Muscle of leg (tissue), 11 donors: ENCODE measurements around the gene DMAC2L. TPM values are rescaled to one million over a fixed set of nuclear protein-coding genes. Genes with fewer than 3 reads are reported as not detected.

ENCODE experiments used
- DNase-seq: peaks from one replicate; pipeline ENCODE4 v3.0.0; 2013
- H3K27ac ChIP-seq: one replicate; pipeline ENCODE4 v1.5.1; 2013; ENCODE audit warnings: mild to moderate bottlenecking, low read length, control low read depth
- H3K27me3 ChIP-seq: one replicate; pipeline ENCODE4 v1.6.1; 2013; ENCODE audit warnings: low read length; ENCODE audit not compliant: control insufficient read depth, insufficient read depth
- H3K36me3 ChIP-seq: one replicate; pipeline ENCODE4 v1.6.1; 2013; ENCODE audit warnings: low read length; ENCODE audit not compliant: control insufficient read depth, insufficient read depth
- H3K4me1 ChIP-seq: one replicate; pipeline ENCODE4 v1.6.1; 2013; ENCODE audit warnings: low read length; ENCODE audit not compliant: control insufficient read depth, insufficient read depth
- H3K4me3 ChIP-seq: one replicate; pipeline ENCODE4 v1.5.1; 2013; ENCODE audit warnings: low read length, control low read depth
- H3K9me3 ChIP-seq: replicated peaks from 2 replicates; pipeline ENCODE4 v1.6.1; 2013; ENCODE audit warnings: low read depth, low read length; ENCODE audit not compliant: control insufficient read depth
- WGBS: methylation state at CpG from one replicate; pipeline ENCODE4 v1.1.5; 2013; ENCODE audit warnings: missing lambda C conversion rate; ENCODE audit not compliant: insufficient coverage; 5-methylcytosine and 5-hydroxymethylcytosine counted together
- polyA plus RNA-seq, 8 donors: library from polyadenylated mRNA; unstranded; fragments of 120-200 nt; gene quantifications; one replicate each; pipeline versions ENCODE4 v1.2.1 to v1.2.3, GENCODE V29; 2013; ENCODE audit warnings: inconsistent platforms in 1 of 8, low replicate concordance in 1 of 8; ENCODE audit not compliant: insufficient read length in 8 of 8, insufficient read depth in 1 of 8
- total RNA-seq: library from RNA; stranded (reverse); fragments of 120-200 nt; gene quantifications from one replicate; pipeline ENCODE4 v1.2.4, GENCODE V29; 2013

The DMAC2L gene
- total and polyA plus RNA-seq, 9 donors: 6.7 to 19.1 (median 15.0) TPM

GRCh38 chr14:50340045-50340444 lies 27.9 kb downstream of the DMAC2L start:
- WGBS: no CpG with 5 or more reads among the region's 5 CpGs
- no peak overlapping the region for H3K27ac ChIP-seq
- no peak overlapping the region for H3K4me3 ChIP-seq
- no peaks in the 10 kb centered on the region for H3K9me3 ChIP-seq
- H3K4me1 ChIP-seq: peaks cover 20% of the 10 kb centered on the region
- peaks cover 2% of the 10 kb centered on the region for H3K36me3 ChIP-seq
- H3K27me3 ChIP-seq: no peaks in the 10 kb centered on the region
- DNase-seq: no peak

GRCh38 chr14:50340963-50341362 lies 28.8 kb downstream of the DMAC2L start:
- WGBS: 70% methylated on average over 5 of the region's 9 CpGs
- no peaks in the 10 kb centered on the region for H3K9me3 ChIP-seq

GRCh38 chr14:50342221-50343078 lies 30.3 kb downstream of the DMAC2L start:
- WGBS: 19% methylated on average over 3 of the region's 8 CpGs
- Histone ChIP-seq H3K9me3 (no peaks in the 10 kb centered on the region), H3K4me3 (no peak overlapping the region), H3K27me3 (no peaks in the 10 kb centered on the region), H3K4me1 (peaks cover 9% of the 10 kb centered on the region), H3K27ac (peak overlapping the region; percentile 36), H3K36me3 (peaks cover 2% of the 10 kb centered on the region)
- peak; percentile 72 for DNase-seq

More at GRCh38 chr14:50340963-50341362, 28.8 kb downstream of the DMAC2L start:
- Histone ChIP-seq H3K4me3 (no peak overlapping the region), H3K27ac (no peak overlapping the region), H3K27me3 (no peaks in the 10 kb centered on the region), H3K4me1 (peaks cover 12% of the 10 kb centered on the region), H3K36me3 (peaks cover 2% of the 10 kb centered on the region)
- DNase-seq: no peak

DNA sequence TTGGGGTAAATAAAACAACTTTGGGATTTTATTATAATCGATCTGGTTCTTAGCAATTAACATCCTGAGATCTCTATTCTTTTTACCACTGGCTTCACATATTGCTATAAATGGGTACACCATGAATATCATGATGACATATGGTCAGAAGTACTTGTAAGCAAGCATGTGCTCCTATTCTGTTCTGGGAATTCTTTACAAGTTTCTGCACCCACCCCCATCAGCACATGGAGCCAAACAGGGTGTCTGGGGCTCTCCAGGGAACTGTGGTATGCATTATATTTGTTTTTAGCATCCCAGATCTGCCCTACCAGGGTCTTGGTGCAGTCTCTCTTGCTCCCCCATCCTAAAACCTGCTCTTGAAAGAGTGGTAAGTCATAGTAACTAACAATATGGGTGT lies 31.3 kb downstream of the DMAC2L start:
- DNase-seq: peak; percentile 25
- Histone ChIP-seq H3K27me3 (no peaks in the 10 kb centered on the region), H3K9me3 (no peaks in the 10 kb centered on the region), H3K4me3 (no peak overlapping the region), H3K4me1 (peaks cover 12% of the 10 kb centered on the region), H3K27ac (no peak overlapping the region), H3K36me3 (peaks cover 2% of the 10 kb centered on the region)
- WGBS: no CpG with 5 or more reads among the region's 1 CpG

DNA sequence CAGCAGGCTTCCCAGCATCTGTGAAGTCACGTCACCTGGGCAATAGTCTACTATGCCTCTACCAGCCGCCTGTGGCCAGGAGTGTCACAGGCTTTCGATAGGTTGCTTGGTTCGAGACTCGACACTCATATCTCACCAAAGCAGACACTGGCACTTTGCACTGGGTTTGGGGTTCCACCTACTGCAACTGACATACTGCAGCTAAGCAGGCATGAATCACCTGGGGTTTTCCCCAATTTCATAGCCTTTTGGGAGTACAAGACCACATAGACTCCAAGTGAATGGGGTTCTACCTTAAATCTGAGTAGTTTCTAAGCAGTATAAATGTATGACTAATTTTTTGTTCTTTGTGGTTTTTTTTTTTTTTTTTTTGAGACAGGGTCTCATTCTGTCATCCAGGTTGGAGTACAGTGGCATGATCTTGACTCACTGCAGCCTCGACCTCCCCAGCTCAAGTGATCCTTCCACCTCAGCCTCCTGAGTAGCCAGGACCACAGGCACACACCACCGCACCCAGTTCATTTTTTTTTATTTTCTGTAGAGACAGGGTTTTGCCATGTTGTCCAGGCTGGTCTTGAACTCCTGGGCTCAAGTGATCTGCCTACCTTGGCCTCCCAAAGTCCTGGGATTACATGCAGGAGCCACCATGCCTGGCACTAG lies 32.1 kb downstream of the DMAC2L start:
- Histone ChIP-seq H3K9me3 (no peaks in the 10 kb centered on the region), H3K4me1 (peaks cover 12% of the 10 kb centered on the region), H3K36me3 (peaks cover 2% of the 10 kb centered on the region), H3K27ac (no peak overlapping the region), H3K27me3 (no peaks in the 10 kb centered on the region), H3K4me3 (no peak overlapping the region)
- WGBS: 82% methylated on average over 3 of the region's 7 CpGs
- DNase-seq: no peak

GRCh38 chr14:50344876-50345563 lies 32.9 kb downstream of the DMAC2L start:
- no CpG with 5 or more reads among the region's 4 CpGs for WGBS
- Histone ChIP-seq H3K27ac (no peak overlapping the region), H3K4me3 (no peak overlapping the region), H3K9me3 (no peaks in the 10 kb centered on the region), H3K27me3 (no peaks in the 10 kb centered on the region), H3K4me1 (peaks cover 12% of the 10 kb centered on the region), H3K36me3 (no peaks in the 10 kb centered on the region)
- DNase-seq: peak; percentile 34

GRCh38 chr14:50345846-50346422 lies 33.8 kb downstream of the DMAC2L start:
- H3K4me1 ChIP-seq: peaks cover 12% of the 10 kb centered on the region
- H3K27ac ChIP-seq: peak overlapping the region; percentile 22
- H3K9me3 ChIP-seq: no peaks in the 10 kb centered on the region
- H3K27me3 ChIP-seq: no peaks in the 10 kb centered on the region
- peak; percentile 21 for DNase-seq
- 14% methylated on average over 1 of the region's 6 CpGs for WGBS
- no peaks in the 10 kb centered on the region for H3K36me3 ChIP-seq
- no peak overlapping the region for H3K4me3 ChIP-seq

GRCh38 chr14:50347521-50347920 lies 35.4 kb downstream of the DMAC2L start:
- Histone ChIP-seq H3K4me3 (no peak overlapping the region), H3K27me3 (no peaks in the 10 kb centered on the region), H3K36me3 (no peaks in the 10 kb centered on the region), H3K27ac (no peak overlapping the region), H3K9me3 (no peaks in the 10 kb centered on the region), H3K4me1 (peaks cover 11% of the 10 kb centered on the region)
- DNase-seq: no peak
- no CpG with 5 or more reads among the region's 1 CpG for WGBS

DNA sequence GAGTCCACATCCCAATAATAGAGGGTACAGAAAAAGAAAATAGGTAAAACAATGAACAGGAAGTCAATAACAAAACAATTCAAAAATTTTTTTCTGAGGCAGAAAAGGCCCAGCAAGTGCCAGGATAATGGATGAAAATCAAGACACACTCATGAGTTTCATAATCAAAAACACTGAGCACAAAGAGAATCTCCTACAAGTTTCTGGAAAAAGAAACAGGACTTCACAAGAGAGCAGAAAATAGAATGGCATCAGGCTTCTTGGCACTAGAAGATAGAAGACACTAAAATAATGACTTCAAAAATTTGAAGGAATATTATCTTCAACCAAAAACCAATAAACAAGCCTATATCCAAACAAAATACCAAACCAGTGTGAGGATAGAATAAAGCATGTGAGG lies 36.8 kb downstream of the DMAC2L start:
- DNase-seq: no peak
- Histone ChIP-seq H3K9me3 (no peaks in the 10 kb centered on the region), H3K27me3 (no peaks in the 10 kb centered on the region), H3K36me3 (no peaks in the 10 kb centered on the region), H3K27ac (no peak overlapping the region), H3K4me3 (no peak overlapping the region), H3K4me1 (peaks cover 6% of the 10 kb centered on the region)

DNA sequence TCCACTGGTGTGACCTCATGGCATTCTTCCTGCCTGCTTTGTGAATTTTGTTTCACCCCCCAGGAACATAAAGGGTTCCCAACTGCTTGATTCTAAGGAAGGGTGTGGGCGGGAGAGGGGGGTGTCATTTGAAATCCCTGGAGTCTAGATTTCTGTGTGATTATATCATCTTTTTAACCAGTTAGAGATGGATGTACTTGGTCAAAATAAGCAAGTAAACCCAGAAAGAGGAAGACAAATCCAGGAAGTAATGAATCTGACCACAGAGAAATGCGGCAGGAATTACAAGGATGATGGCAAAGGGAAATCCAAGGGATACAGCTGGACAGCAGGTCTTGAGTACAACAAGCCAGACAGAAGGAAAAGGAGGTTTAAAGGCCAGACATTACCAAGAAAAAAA lies 38.9 kb downstream of the DMAC2L start:
- DNase-seq: no peak
- WGBS: 72% methylated on average over 2 of the region's 2 CpGs
- Histone ChIP-seq H3K36me3 (no peaks in the 10 kb centered on the region), H3K27me3 (no peaks in the 10 kb centered on the region), H3K9me3 (no peaks in the 10 kb centered on the region), H3K27ac (no peak overlapping the region), H3K4me3 (no peak overlapping the region), H3K4me1 (peaks cover 4% of the 10 kb centered on the region)
